Neural crest cell (in vitro differentiated cells): ENCODE results near the gene ALMS1. TPM values are rescaled to one million over a fixed set of nuclear protein-coding genes. Genes with fewer than 3 reads are reported as not detected.

Experiments
- DNase-seq: peaks from one replicate; pipeline ENCODE4 v3.0.0; 2021; ENCODE audit warnings: low read depth, mixed read lengths, low spot score
- H3K27ac Mint-ChIP-seq: one replicate; pipeline ENCODE4 v1.8.0; 2021; ENCODE audit warnings: mild to moderate bottlenecking, mixed read lengths; ENCODE audit not compliant: unreplicated experiment
- H3K27me3 Mint-ChIP-seq: 2 replicates; pipeline ENCODE4 v1.8.0; 2021; ENCODE audit warnings: low read depth, mild to moderate bottlenecking, mixed read lengths
- H3K36me3 Mint-ChIP-seq: 2 replicates; pipeline ENCODE4 v1.8.0; 2021; ENCODE audit warnings: low read depth, mild to moderate bottlenecking, mixed read lengths
- H3K4me1 Mint-ChIP-seq: 2 replicates; pipeline ENCODE4 v1.8.0; 2021; ENCODE audit warnings: mixed read lengths
- H3K4me3 Mint-ChIP-seq: one replicate; pipeline ENCODE4 v1.8.0; 2021; ENCODE audit warnings: mild to moderate bottlenecking, mixed read lengths
- H3K9me3 Mint-ChIP-seq: 2 replicates; pipeline ENCODE4 v1.8.0; 2021; ENCODE audit warnings: mixed read lengths
- CTCF ChIP-seq: fragments of 200-600 bp; sonication (generic); conservative IDR thresholded peaks from 2 replicates; pipeline ENCODE4 v1.5.0; 2021; ENCODE audit warnings: antibody characterized with exemption, mild to moderate bottlenecking
- total RNA-seq: library from RNA; stranded (reverse); gene quantifications from 2 replicates; pipeline ENCODE4 v1.2.1, GENCODE V29; 2021

Gene ALMS1
- total RNA-seq, 1 donor from 2014 or later = 48.1 TPM

GRCh38 chr2:73423913-73424312 is 38.3 kb downstream of the ALMS1 start:
- peaks cover 4% of the 10 kb centered on the region for H3K36me3 Mint-ChIP-seq
- H3K9me3 Mint-ChIP-seq = no peaks in the 10 kb centered on the region
- DNase-seq = no peak
- no peaks in the 10 kb centered on the region for H3K4me1 Mint-ChIP-seq
- TF ChIP-seq CTCF = no peak
- H3K27me3 Mint-ChIP-seq = no peaks in the 10 kb centered on the region
- H3K27ac Mint-ChIP-seq = no peak overlapping the region
- H3K4me3 Mint-ChIP-seq = no peak overlapping the region

- Mint-ChIP-seq H3K27ac (no peak overlapping the region), H3K4me1 (no peaks in the 10 kb centered on the region), H3K27me3 (no peaks in the 10 kb centered on the region), H3K9me3 (no peaks in the 10 kb centered on the region), H3K36me3 (peaks cover 4% of the 10 kb centered on the region), H3K4me3 (no peak overlapping the region)
- no peak for DNase-seq
- TF ChIP-seq CTCF = no peak
Measured at GRCh38 chr2:73426176-73426575, 40.5 kb downstream of the ALMS1 start.

- no peak overlapping the region for H3K27ac Mint-ChIP-seq
- no peaks in the 10 kb centered on the region for H3K4me1 Mint-ChIP-seq
- no peak for TF ChIP-seq CTCF
- H3K36me3 Mint-ChIP-seq = peaks cover 2% of the 10 kb centered on the region
- DNase-seq = no peak
- H3K27me3 Mint-ChIP-seq = no peaks in the 10 kb centered on the region
- no peak overlapping the region for H3K4me3 Mint-ChIP-seq
- H3K9me3 Mint-ChIP-seq = no peaks in the 10 kb centered on the region
Measured at GRCh38 chr2:73436019-73436418, 50.4 kb downstream of the ALMS1 start.

- Mint-ChIP-seq H3K9me3 (no peaks in the 10 kb centered on the region), H3K4me1 (no peaks in the 10 kb centered on the region), H3K27me3 (no peaks in the 10 kb centered on the region), H3K4me3 (no peak overlapping the region), H3K27ac (no peak overlapping the region), H3K36me3 (peaks cover 15% of the 10 kb centered on the region)
- DNase-seq = no peak
- no peak for TF ChIP-seq CTCF
Measured at GRCh38 chr2:73444202-73444601, 58.6 kb downstream of the ALMS1 start.

GRCh38 chr2:73448856-73449255 is 63.2 kb downstream of the ALMS1 start:
- H3K9me3 Mint-ChIP-seq = no peaks in the 10 kb centered on the region
- H3K27ac Mint-ChIP-seq = no peak overlapping the region
- H3K4me3 Mint-ChIP-seq = no peak overlapping the region
- H3K36me3 Mint-ChIP-seq = peaks cover 25% of the 10 kb centered on the region
- no peak for TF ChIP-seq CTCF
- no peaks in the 10 kb centered on the region for H3K27me3 Mint-ChIP-seq
- no peaks in the 10 kb centered on the region for H3K4me1 Mint-ChIP-seq
- no peak for DNase-seq

- H3K27ac Mint-ChIP-seq = no peak overlapping the region
- peaks cover 23% of the 10 kb centered on the region for H3K36me3 Mint-ChIP-seq
- H3K4me3 Mint-ChIP-seq = no peak overlapping the region
- no peak for TF ChIP-seq CTCF
- no peak for DNase-seq
- no peaks in the 10 kb centered on the region for H3K27me3 Mint-ChIP-seq
- H3K4me1 Mint-ChIP-seq = no peaks in the 10 kb centered on the region
- no peaks in the 10 kb centered on the region for H3K9me3 Mint-ChIP-seq
Measured at GRCh38 chr2:73449404-73449803, 63.8 kb downstream of the ALMS1 start.
